CD4-positive, alpha-beta memory T cell (primary cell): ENCODE data around the gene PRDX5. TPM values are rescaled to one million over a fixed set of nuclear protein-coding genes. Genes with fewer than 3 reads are reported as not detected.

Experiments used
- CTCF ChIA-PET: fragments of 350-600 bp; sonication (Branson Sonifier 250); formaldehyde crosslinking; loops from one replicate; lab custom pipeline; 2021; ENCODE audit warnings: inconsistent platforms; ENCODE audit not compliant: partially characterized antibody; lab: Charles Lee
- POLR2A ChIA-PET: fragments of 350-600 bp; sonication (Branson Sonifier 250); formaldehyde crosslinking; loops from one replicate; lab custom pipeline; 2021; ENCODE audit not compliant: partially characterized antibody; lab: Charles Lee
- DNase-seq, 5 donors: peaks; one replicate each; pipeline versions ENCODE4 v3.0.0 to v3.0.0-alpha.2; 2020 to 2022; ENCODE audit warnings: mixed read lengths in 1 of 5
- H3K27ac ChIP-seq: one replicate; pipeline ENCODE4 v1.7.0; 2013; ENCODE audit warnings: low read depth, low read length
- H3K27me3 ChIP-seq: 2 replicates; pipeline ENCODE4 v1.7.0; 2013; ENCODE audit warnings: mild to moderate bottlenecking, low read length, moderate library complexity; ENCODE audit not compliant: insufficient read depth
- H3K36me3 ChIP-seq: 2 replicates; pipeline ENCODE4 v1.7.0; 2013; ENCODE audit warnings: mild to moderate bottlenecking, low read length, moderate library complexity; ENCODE audit not compliant: insufficient read depth
- H3K4me1 ChIP-seq: 2 replicates; pipeline ENCODE4 v1.7.0; 2013; ENCODE audit warnings: mild to moderate bottlenecking, low read length, moderate library complexity; ENCODE audit not compliant: insufficient read depth
- H3K4me3 ChIP-seq, 2 donors: one replicate each; pipeline ENCODE4 v1.7.0; 2013; ENCODE audit warnings: low read length in 2 of 2, mild to moderate bottlenecking in 1 of 2
- H3K9me3 ChIP-seq, 2 donors: one replicate each; pipeline ENCODE4 v1.7.0; 2013; ENCODE audit warnings: low read length in 2 of 2, control low read depth in 1 of 2; ENCODE audit not compliant: control insufficient read depth in 1 of 2
- H3K27ac Mint-ChIP-seq, 7 donors: one replicate each; pipeline ENCODE4 v1.8.0; 2020 to 2021; ENCODE audit warnings: mixed read lengths in 7 of 7, mild to moderate bottlenecking in 6 of 7, inconsistent platforms in 3 of 7, moderate library complexity in 3 of 7
- H3K27me3 Mint-ChIP-seq, 2 donors: one replicate each; pipeline ENCODE4 v1.8.0; 2020 to 2021; ENCODE audit warnings: mixed read lengths in 2 of 2
- H3K36me3 Mint-ChIP-seq, 2 donors: one replicate each; pipeline ENCODE4 v1.8.0; 2020 to 2021; ENCODE audit warnings: mixed read lengths in 2 of 2, inconsistent platforms in 1 of 2, mild to moderate bottlenecking in 1 of 2
- H3K4me1 Mint-ChIP-seq, 4 donors: one replicate each; pipeline ENCODE4 v1.8.0; 2020 to 2021; ENCODE audit warnings: mixed read lengths in 4 of 4, mild to moderate bottlenecking in 1 of 4
- H3K4me3 Mint-ChIP-seq, 8 donors: one replicate each; pipeline ENCODE4 v1.8.0; 2020 to 2021; ENCODE audit warnings: mixed read lengths in 8 of 8, mild to moderate bottlenecking in 7 of 8, moderate library complexity in 6 of 8, inconsistent platforms in 3 of 8
- H3K9me3 Mint-ChIP-seq, 8 donors: one replicate each; pipeline ENCODE4 v1.8.0; 2020 to 2021; ENCODE audit warnings: mixed read lengths in 8 of 8, mild to moderate bottlenecking in 5 of 8, inconsistent platforms in 3 of 8, moderate library complexity in 1 of 8
- intact Hi-C: fragments of 100-400 bp; cut with micrococcal nuclease; formaldehyde crosslinking; loops from one replicate; pipeline ENCODE4 v1.15.1; 2023
- polyA plus RNA-seq, 2 donors: library from polyadenylated mRNA; unstranded; fragments of 300-500 nt; fragmentation: Illumina TruSeq; gene quantifications; one replicate each; pipeline ENCODE4 v1.2.3, GENCODE V29; 2021
- total RNA-seq, 2 experiments: library from RNA; stranded (reverse); gene quantifications; one replicate each; pipeline ENCODE4 v1.2.3, GENCODE V29; 2021

Gene PRDX5
- total and polyA plus RNA-seq, 4 experiments from 2014 or later = 57.6 to 251 (median 111) TPM

- Mint-ChIP-seq H3K36me3 (peaks cover 8 to 26% of the 10 kb centered on the region in 2 donors), H3K4me3 (no peak overlapping the region), H3K27ac (peak overlapping the region in 1 of 7 donors; percentile 48), H3K27me3 (no peaks in the 10 kb centered on the region), H3K9me3 (no peaks in the 10 kb centered on the region), H3K4me1 (peaks cover 11 to 29% (median 20%) of the 10 kb centered on the region in 4 donors)
- Histone ChIP-seq H3K4me3 (no peak overlapping the region), H3K4me1 (peaks cover 32% of the 10 kb centered on the region), H3K27ac (no peak overlapping the region), H3K27me3 (no peaks in the 10 kb centered on the region), H3K36me3 (peaks cover 31% of the 10 kb centered on the region), H3K9me3 (no peaks in the 10 kb centered on the region)
- POLR2A ChIA-PET = interaction anchor here (1.0 to 9.7 kb wide), 2 partner anchors 27 kb away, joined by 3 to 153 read pairs; partner anchors contain the start of genes PRDX5 and TRMT112
- DNase-seq = no peak
- CTCF ChIA-PET = interaction anchor here (1.1 to 1.6 kb wide), 2 partner anchors 27 to 139 kb away, joined by 5 read pairs; partner anchors contain the start of gene PRDX5
- intact Hi-C loops = no loop called here
Measured at GRCh38 chr11:64344787-64345186, 26.9 kb downstream of the PRDX5 start.

- H3K4me3 Mint-ChIP-seq = peak overlapping the region in 1 of 8 donors; percentile 48
Measured at GRCh38 chr11:64347193-64347867, 29.4 kb downstream of the PRDX5 start.

GRCh38 chr11:64348383-64349024 is 30.6 kb downstream of the PRDX5 start:
- Histone ChIP-seq H3K4me3 (no peak overlapping the region), H3K27me3 (no peaks in the 10 kb centered on the region), H3K4me1 (peaks cover under 1% of the 10 kb centered on the region), H3K27ac (no peak overlapping the region), H3K9me3 (no peaks in the 10 kb centered on the region), H3K36me3 (peaks cover 28% of the 10 kb centered on the region)
- no peak overlapping the region for H3K4me3 Mint-ChIP-seq
- intact Hi-C loops = no loop called here
- no peaks in the 10 kb centered on the region for H3K9me3 Mint-ChIP-seq
- ChIA-PET POLR2A (interaction anchor here (0.6 kb wide), 1 partner anchor 39 kb away, joined by 3 read pairs; no protein-coding TSS in a partner anchor), CTCF (interaction anchor here (1.0 kb wide), 1 partner anchor 11 kb away, joined by 3 read pairs; no protein-coding TSS in a partner anchor)
- peaks cover 0 to 5% (median 4%) of the 10 kb centered on the region in 4 donors for H3K4me1 Mint-ChIP-seq
- no peaks in the 10 kb centered on the region for H3K27me3 Mint-ChIP-seq
- H3K36me3 Mint-ChIP-seq = peaks cover 8 to 26% of the 10 kb centered on the region in 2 donors
- no peak for DNase-seq
- H3K27ac Mint-ChIP-seq = no peak overlapping the region

More at GRCh38 chr11:64347193-64347867, 29.4 kb downstream of the PRDX5 start:
- no peaks in the 10 kb centered on the region for H3K27me3 Mint-ChIP-seq
- Histone ChIP-seq H3K9me3 (no peaks in the 10 kb centered on the region), H3K36me3 (peaks cover 31% of the 10 kb centered on the region), H3K4me3 (no peak overlapping the region), H3K27ac (no peak overlapping the region), H3K27me3 (no peaks in the 10 kb centered on the region), H3K4me1 (peaks cover 7% of the 10 kb centered on the region)
- no peaks in the 10 kb centered on the region for H3K9me3 Mint-ChIP-seq
- ChIA-PET POLR2A (no interaction called here), CTCF (no interaction called here)
- no peak for DNase-seq
- peak overlapping the region in 1 of 7 donors; percentile 32 for H3K27ac Mint-ChIP-seq
- H3K36me3 Mint-ChIP-seq = peaks cover 8 to 28% of the 10 kb centered on the region in 2 donors
- intact Hi-C loops = no loop called here
- peaks cover 0 to 9% (median 8%) of the 10 kb centered on the region in 4 donors for H3K4me1 Mint-ChIP-seq

- Mint-ChIP-seq H3K27ac (no peak overlapping the region), H3K9me3 (no peaks in the 10 kb centered on the region)
Measured at GRCh38 chr11:64349025-64349387, 31.1 kb downstream of the PRDX5 start.

GRCh38 chr11:64349404-64349803 is 31.5 kb downstream of the PRDX5 start:
- intact Hi-C loops = no loop called here
- Mint-ChIP-seq H3K36me3 (peaks cover 8 to 26% of the 10 kb centered on the region in 2 donors), H3K9me3 (no peaks in the 10 kb centered on the region), H3K4me3 (no peak overlapping the region), H3K4me1 (peaks cover 0 to 5% (median 4%) of the 10 kb centered on the region in 4 donors), H3K27ac (no peak overlapping the region), H3K27me3 (no peaks in the 10 kb centered on the region)
- Histone ChIP-seq H3K27me3 (no peaks in the 10 kb centered on the region), H3K27ac (no peak overlapping the region), H3K4me3 (no peak overlapping the region), H3K9me3 (no peaks in the 10 kb centered on the region), H3K36me3 (peaks cover 19% of the 10 kb centered on the region), H3K4me1 (no peaks in the 10 kb centered on the region)
- POLR2A ChIA-PET = no interaction called here
- CTCF ChIA-PET = interaction anchor here (1.0 kb wide), 1 partner anchor 10 kb away, joined by 3 read pairs; no protein-coding TSS in a partner anchor
- no peak for DNase-seq

More at GRCh38 chr11:64349025-64349387, 31.1 kb downstream of the PRDX5 start:
- ChIA-PET CTCF (interaction anchor here (1.0 kb wide), 1 partner anchor 11 kb away, joined by 3 read pairs; no protein-coding TSS in a partner anchor), POLR2A (no interaction called here)
- intact Hi-C loops = no loop called here
- H3K27me3 ChIP-seq = no peaks in the 10 kb centered on the region
- peaks cover 23% of the 10 kb centered on the region for H3K36me3 ChIP-seq
- no peak overlapping the region for H3K27ac ChIP-seq
- no peaks in the 10 kb centered on the region for H3K27me3 Mint-ChIP-seq
- no peaks in the 10 kb centered on the region for H3K9me3 ChIP-seq
- DNase-seq = no peak
- H3K4me1 ChIP-seq = no peaks in the 10 kb centered on the region
- no peak overlapping the region for H3K4me3 ChIP-seq
- peaks cover 8 to 26% of the 10 kb centered on the region in 2 donors for H3K36me3 Mint-ChIP-seq
- peaks cover 0 to 5% (median 4%) of the 10 kb centered on the region in 4 donors for H3K4me1 Mint-ChIP-seq
- no peak overlapping the region for H3K4me3 Mint-ChIP-seq

- DNase-seq = no peak
- Mint-ChIP-seq H3K4me1 (no peaks in the 10 kb centered on the region), H3K36me3 (peaks cover 0 to 15% of the 10 kb centered on the region in 2 donors), H3K27me3 (no peaks in the 10 kb centered on the region), H3K9me3 (no peaks in the 10 kb centered on the region), H3K27ac (no peak overlapping the region), H3K4me3 (no peak overlapping the region)
- H3K36me3 ChIP-seq = peaks cover 9% of the 10 kb centered on the region
- CTCF ChIA-PET = no interaction called here
- H3K4me3 ChIP-seq = no peak overlapping the region
- POLR2A ChIA-PET = no interaction called here
- intact Hi-C loops = no loop called here
- H3K27me3 ChIP-seq = no peaks in the 10 kb centered on the region
- H3K9me3 ChIP-seq = no peaks in the 10 kb centered on the region
- H3K4me1 ChIP-seq = no peaks in the 10 kb centered on the region
- no peak overlapping the region for H3K27ac ChIP-seq
Measured at GRCh38 chr11:64351136-64351631, 33.3 kb downstream of the PRDX5 start.
